ENCODE measurements around the gene SF3A2. TPM values are rescaled to one million over a fixed set of nuclear protein-coding genes. Genes with fewer than 3 reads are reported as not detected.
A peak's percentile ranks its signal among the peaks of the same experiment; 100 is the strongest.

The SF3A2 gene
- total and polyA plus RNA-seq, 2 donors (not counting 3 experiments of a cell fraction or from before 2014, with no cell fraction given): 21.5 to 164 TPM

DNA sequence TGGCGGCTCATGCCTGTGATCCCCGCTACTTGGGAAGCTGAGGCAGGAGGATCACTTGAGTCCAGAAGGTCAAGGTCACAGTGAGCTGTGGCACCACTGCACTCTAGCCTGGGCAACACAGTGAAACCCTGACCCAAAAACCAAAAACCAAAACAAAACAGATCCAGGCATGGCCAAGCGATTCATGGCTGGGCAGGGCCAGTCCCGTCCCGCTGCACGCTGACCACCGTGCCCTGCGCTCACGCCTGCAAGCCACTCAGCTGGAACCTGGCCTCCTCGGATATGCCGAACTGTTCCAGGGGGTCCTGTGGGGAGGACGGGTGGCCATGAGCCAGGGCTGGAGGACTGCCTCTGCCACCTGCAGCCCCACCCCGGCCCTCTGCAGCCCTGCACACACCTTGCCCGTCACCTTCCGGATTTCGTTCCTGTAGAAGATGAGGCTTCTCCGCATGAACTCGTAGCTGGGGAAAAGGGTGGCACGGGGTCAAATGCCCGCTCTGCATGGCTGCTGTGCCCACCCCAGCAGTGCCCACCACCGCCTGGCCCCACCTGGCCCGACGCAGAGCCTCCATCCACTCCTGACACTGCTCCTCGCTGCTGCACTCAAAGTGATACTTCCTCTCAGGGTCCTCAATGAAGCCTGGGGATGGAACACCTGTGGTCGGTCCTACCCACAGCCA lies 2.9 kb upstream of the SF3A2 start:
- H3K36me3 ChIP-seq (ENCODE audit: control insufficient read depth in 2 of 2, extremely low read depth in 1 of 2, insufficient read depth in 2 of 2, low read length in 2 of 2): peaks cover 0 to 27% of the 10 kb centered on the region in 2 experiments
- BruUV-seq (replicated peaks): no TSS peak

More for the DNA sequence above, 2.9 kb upstream of the SF3A2 start:
- no peaks in the 10 kb centered on the region for H3K27me3 ChIP-seq (ENCODE audit: control insufficient read depth in 2 of 2, insufficient read depth in 2 of 2, low read length in 2 of 2)
- no peak overlapping the region for H3K27ac ChIP-seq (ENCODE audit: insufficient read depth, low read depth, low read length)
- dilution Hi-C loops (cut with MboI; ENCODE audit: extremely low pct_ligation_motif_present, low sequenced_read_pairs) (no loop called here), intact Hi-C loops (cut with micrococcal nuclease) (no loop called here)
- no peak overlapping the region for H3K4me2 ChIP-seq (ENCODE audit: insufficient read depth, low read length)
- H3K79me2 ChIP-seq (ENCODE audit: control insufficient read depth, insufficient read depth, low read length): peaks cover 48% of the 10 kb centered on the region
- no peaks in the 10 kb centered on the region for H4K20me1 ChIP-seq (replicated peaks; ENCODE audit: control insufficient read depth, extremely low read depth, insufficient read depth, low read length)
- no peaks in the 10 kb centered on the region for H3K9me3 ChIP-seq (replicated peaks; ENCODE audit: control insufficient read depth, insufficient read depth, low read length)
- peaks cover 19% of the 10 kb centered on the region for H3K4me1 ChIP-seq (ENCODE audit: control insufficient read depth, extremely low read depth, insufficient read depth, low read length)
- TF ChIP-seq FOS (IDR thresholded peaks at IDR 0.05; ENCODE audit: borderline replicate concordance, insufficient read depth, low read length) (no peak), GATA2 (IDR thresholded peaks at IDR 0.05; ENCODE audit: insufficient read depth, insufficient read length, low read depth, low read length) (no peak), MYC (IDR thresholded peaks at IDR 0.05; ENCODE audit: low read depth, low read length) (no peak), EZH2 (IDR thresholded peaks at IDR 0.05; ENCODE audit: borderline replicate concordance, low read depth, low read length, severe bottlenecking) (no peak), POLR2A (IDR thresholded peaks at IDR 0.05; ENCODE audit: low read depth, low read length) (peak; percentile 42)
- TF ChIP-seq, protein P1, sequence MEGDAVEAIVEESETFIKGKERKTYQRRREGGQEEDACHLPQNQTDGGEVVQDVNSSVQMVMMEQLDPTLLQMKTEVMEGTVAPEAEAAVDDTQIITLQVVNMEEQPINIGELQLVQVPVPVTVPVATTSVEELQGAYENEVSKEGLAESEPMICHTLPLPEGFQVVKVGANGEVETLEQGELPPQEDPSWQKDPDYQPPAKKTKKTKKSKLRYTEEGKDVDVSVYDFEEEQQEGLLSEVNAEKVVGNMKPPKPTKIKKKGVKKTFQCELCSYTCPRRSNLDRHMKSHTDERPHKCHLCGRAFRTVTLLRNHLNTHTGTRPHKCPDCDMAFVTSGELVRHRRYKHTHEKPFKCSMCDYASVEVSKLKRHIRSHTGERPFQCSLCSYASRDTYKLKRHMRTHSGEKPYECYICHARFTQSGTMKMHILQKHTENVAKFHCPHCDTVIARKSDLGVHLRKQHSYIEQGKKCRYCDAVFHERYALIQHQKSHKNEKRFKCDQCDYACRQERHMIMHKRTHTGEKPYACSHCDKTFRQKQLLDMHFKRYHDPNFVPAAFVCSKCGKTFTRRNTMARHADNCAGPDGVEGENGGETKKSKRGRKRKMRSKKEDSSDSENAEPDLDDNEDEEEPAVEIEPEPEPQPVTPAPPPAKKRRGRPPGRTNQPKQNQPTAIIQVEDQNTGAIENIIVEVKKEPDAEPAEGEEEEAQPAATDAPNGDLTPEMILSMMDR (IDR thresholded peaks at IDR 0.05; ENCODE audit: extremely low read depth in 1 of 2, insufficient read depth in 1 of 2, low read depth in 1 of 2, low read length in 2 of 2): no peak
- ChIA-PET CTCF (interaction anchor here (0.6 to 0.7 kb wide), 2 partner anchors 77 to 82 kb away, joined by 3 read pairs; no protein-coding TSS in a partner anchor), POLR2A (interaction anchor here (0.6 kb wide), 1 partner anchor 44 kb away, joined by 3 read pairs; no protein-coding TSS in a partner anchor)
- H3K9me1 ChIP-seq (replicated peaks; ENCODE audit: control insufficient read depth, extremely low read depth, insufficient read depth, low read length): no peaks in the 10 kb centered on the region
- no peak overlapping the region for H3K9ac ChIP-seq (replicated peaks; ENCODE audit: extremely low read depth, insufficient read depth, low read length)
- DNase-seq (ENCODE audit: low read depth, low spot score): no peak
- no peak overlapping the region for H3K4me3 ChIP-seq (replicated peaks in 1 of 3; ENCODE audit: insufficient read depth in 1 of 3, low read depth in 1 of 3, low read length in 3 of 3)
- FAIRE-seq: no peak
- H2AFZ ChIP-seq (ENCODE audit: low read depth, low read length): no peak overlapping the region

Measured in endothelial cell of umbilical vein (primary cell).